ENCODE results near the gene IGSF6.
"Not testable (repeated sequence)": the region's sequence is repeated elsewhere in the genome, so short reads cannot be mapped to it uniquely, and the experiment has no call there.

The IGSF6 gene

DNA sequence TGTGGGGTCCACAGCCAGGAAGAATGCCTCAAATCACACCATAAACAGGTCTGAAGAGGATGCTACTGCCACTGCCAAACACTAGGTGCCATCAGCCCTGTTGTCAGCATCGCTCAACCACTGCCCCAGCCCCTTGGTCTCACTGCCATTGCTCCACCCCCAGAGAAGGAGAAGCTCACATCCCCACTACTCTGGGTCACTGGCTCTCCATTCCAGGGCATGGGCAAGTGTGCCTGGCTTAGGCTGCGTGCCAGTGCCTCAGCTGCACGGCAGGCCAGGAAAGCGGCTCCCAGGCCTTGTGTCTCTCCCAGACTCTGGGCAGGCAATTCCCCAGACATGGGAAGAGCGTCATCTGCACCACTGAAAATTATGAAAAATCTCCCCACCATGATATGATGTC, 1.2 kb upstream of the IGSF6 start:
- DNase-seq (ENCODE audit: low spot score), result no peak

DNA sequence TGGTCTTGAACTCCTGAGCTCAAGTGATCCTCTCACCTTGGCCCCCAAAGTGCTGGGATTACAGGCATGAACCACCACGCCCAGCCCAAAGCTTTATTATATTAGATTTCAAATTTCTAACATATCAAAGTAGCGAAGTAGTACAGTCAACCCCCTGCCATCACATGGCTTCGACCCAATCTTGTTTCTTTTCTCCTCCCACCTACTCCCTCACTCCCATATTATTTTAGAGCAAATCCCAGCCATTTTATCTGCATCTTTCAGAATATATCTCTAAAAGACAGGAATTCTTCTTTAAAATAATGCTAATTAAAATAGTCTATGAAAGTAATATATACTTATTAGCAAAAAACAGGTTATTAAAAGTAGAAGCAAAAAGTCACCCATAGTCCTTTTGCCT, 893 bp downstream of the IGSF6 start:
- no peak for DNase-seq (ENCODE audit: low spot score)

DNA sequence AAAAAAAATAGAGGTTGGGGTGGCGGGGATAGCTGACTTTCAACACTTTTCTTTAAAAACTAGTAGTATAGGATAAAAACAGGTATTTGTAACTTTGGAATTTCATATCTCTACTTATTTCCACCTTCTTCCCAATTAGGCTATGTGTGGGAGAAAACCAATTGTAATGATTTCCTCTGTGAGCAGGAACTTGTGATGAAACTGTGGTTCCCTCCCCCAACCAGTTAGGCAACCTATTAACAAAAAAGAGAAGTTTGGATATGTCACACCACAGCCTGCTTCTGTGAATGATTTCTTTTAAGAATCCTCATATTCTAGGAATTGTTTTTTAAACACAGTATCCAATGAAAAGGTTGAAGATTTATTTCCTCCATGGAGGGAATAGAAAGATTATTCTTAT, 1.9 kb downstream of the IGSF6 start:
- DNase-seq (ENCODE audit: low spot score), result peak; percentile 50

DNA sequence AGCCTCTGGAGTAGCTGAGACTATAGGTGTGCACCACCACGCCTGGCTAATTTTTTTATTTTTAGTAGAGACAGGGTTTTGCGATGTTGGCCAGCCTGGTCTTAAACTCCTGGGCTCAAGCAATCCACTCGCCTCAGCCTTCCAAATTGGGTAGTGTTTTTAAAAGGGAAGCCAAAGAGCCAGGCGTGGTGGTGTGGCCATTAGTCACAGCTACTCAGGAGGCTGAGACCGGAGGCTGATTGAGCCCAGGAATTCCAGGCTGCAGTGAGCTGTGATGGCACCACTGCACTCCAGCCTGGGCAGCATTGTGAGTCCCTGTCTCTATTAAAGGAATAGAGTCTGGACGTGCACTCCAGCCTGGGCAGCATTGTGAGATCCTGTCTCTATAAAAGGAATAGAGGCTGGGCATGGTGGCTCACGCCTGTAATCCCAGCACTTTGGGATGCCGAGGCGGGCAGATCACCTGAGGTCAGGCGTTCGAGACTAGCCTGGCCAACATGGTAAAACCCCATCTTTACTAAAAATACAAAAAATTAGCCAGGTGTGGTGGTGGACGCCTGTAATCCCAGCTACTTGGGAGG, 2.5 kb downstream of the IGSF6 start:
- not testable (repeated sequence) for DNase-seq (ENCODE audit: low spot score)

DNA sequence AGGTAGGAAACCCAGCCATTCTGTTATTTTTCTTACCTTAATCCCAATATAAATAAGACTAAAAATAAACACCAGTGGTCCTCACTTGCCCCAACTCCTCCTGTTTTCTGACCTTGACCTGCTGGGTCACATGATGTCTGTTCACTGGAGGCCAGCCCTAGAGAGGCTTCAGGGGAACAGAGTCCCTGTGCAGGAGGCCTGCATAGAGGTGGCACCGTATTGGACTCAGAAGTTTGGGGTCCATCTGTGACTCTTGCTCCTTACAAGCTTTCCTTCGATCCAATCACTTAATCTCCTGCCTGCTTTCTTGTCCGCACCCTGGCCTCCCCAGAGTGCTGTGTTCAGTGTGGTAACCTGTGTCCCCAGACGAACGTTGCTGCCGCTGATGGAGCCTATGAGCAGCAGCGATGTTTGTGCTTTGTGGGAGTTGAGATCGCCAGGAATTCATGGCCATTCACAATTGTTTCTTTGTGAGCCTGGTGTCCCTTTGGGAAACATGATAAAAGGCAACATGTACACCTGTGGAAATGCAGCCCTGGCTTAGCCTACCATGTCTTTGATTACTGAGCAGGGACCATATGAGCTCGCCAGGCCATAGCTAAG, 4.7 kb downstream of the IGSF6 start:
- no peak for DNase-seq (ENCODE audit: low spot score)

DNA sequence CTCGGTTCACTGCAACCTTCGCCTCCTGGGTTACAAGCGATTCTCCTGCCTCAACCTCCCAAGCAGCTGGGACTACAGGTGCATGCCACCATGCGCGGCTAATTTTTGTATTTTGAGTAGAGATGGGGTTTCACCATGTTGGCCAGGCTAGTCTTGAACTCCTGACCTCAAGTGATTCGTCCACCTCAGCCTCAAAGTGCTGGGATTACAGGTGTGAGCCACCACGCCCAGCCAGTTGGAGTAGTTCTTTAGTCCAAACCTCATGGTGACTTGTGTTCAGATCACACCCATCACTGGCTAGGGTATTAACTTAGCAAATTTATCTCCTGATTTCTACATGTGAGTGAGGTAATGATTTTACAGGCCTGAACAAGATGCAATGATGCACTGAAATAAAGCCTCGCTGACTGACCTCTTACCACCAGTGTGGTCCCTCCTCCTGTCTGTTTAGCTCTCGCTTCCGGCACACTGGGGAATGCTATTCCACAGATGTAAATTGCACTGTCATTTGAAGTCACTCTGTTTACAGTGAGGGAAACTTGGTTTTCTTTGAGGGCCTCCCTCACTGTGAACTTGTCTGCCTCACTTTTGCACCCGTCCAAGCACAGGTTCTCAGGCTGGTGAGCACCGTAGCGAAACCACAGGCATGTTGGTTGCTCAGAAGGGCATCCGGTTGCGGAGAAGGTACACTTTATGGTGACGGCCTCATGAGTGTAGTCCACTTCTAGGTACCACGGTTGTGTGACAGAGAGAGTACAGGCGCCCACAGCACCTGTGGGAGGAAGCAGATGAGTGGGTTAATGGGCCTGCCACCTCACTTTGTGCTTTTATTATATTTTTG, 5.5 kb downstream of the IGSF6 start:
- no peak for DNase-seq (ENCODE audit: low spot score)

DNA sequence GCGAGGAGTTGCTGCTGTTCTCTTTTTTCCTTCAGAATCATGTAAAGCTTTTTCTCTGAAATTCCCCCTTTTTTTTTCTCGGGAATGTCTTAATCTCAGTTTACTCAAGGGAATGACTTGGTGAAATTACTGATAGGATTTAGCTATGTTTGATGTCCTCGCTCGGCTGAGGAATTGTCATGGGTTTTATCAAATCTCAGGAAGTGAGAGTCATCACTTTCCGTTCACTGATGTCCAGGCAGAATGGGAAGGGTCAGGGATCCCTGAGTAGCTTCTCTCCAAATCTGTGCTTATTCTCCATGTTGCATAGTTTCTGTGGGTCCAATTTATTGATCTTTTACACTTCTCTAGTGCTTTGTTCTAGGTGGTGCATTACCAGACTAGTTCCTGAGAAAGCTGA, 6.3 kb downstream of the IGSF6 start:
- no peak for DNase-seq (ENCODE audit: low spot score)

DNA sequence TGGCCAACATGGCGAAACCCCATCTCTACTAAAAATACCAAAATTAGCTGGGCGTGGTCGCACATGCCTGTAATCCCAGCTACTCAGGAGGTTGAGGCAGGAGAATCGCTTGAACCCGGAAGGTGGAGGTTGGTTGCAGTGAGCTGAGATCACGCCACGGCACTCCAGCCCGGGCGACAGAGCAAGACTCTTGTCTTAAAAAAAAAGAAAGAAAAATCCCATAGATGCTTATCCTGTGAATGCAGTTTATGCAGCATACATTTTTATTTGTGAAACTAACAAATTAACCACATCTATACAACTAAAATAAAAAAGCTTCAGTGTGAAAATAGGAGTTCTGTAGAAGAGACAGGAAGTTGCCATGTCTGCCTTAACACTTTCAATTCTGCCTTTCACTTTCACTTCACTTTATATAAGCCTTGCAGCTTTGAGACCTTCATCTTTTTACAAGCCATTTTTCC, 7.1 kb downstream of the IGSF6 start:
- peak; percentile 19 for DNase-seq (ENCODE audit: low spot score)

DNA sequence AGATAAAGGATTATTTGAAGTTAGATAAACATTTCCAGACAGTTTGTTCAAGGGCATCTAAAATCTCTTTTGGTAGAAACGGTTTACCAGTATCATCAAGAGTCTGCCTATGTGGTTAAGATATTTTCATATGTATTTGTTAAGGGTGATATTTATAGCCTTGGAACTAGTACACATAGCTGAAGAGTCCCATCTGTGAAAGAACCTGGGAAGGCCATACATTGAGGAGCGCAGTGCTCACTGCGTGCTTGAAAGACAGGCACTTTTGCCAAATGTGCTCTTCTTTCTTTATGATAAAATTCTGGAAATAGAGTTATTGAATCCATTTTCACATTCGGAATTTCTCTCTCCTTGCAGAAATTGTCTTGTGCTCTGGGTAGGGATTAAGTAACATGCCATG, 7.7 kb downstream of the IGSF6 start:
- DNase-seq (ENCODE audit: low spot score), result no peak

DNA sequence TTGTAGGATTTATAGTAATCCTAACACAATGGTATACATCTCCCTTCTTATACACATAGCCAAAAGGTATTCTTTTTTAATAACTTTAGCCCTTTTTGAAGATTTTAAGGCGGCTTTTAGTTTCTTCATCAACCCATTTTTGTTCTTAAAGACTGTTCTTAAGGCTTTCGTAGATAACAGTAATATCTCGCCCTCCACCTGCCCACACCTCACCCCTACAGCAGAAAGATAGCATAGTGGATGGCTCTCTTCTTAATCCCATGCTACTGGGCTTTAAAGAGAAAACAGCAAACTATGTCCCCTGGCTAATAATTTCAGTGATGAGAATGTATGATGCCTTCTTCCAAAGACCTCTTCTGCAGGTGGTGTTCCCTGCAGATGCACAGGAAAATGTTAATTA, 8.6 kb downstream of the IGSF6 start:
- no peak for DNase-seq (ENCODE audit: low spot score)

DNA sequence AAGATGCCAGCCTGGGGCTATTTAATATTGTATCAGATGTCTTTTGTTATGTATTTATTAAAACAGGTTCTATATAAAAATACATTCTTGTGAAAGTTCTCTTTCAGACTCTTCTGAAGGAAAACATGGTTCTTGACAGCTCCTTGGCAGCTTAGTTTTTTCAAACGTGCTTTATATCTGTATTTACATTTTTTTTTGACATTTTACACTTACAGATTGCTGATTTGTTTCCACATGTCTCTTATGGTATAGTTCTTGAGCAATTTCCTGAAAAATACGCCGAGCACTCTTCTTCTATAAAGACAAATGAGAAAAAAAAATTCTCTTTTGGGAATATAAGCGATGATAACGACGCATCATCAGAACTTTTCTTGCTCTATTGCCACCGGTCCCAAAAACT, 9.5 kb downstream of the IGSF6 start:
- DNase-seq (ENCODE audit: low spot score), result no peak

DNA sequence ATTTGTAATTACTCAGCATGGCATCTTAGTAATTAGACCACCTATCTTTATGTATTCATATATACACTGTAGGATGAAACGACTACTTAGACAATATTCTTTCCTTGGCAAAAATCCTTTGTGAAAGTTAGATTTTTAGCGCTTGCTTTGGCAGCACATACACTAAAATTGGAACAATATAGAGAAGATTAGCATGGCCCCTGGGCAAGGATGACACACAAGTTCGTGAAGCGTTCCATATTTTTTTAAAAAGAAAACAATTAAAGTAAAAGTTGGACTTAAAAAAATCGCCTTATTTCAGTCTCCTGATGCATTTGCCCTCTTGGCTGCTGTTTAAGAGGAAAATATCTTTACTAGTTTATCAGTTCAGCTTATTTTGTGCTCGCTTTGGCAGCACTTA, 10.5 kb downstream of the IGSF6 start:
- no peak for DNase-seq (ENCODE audit: low spot score)

DNA sequence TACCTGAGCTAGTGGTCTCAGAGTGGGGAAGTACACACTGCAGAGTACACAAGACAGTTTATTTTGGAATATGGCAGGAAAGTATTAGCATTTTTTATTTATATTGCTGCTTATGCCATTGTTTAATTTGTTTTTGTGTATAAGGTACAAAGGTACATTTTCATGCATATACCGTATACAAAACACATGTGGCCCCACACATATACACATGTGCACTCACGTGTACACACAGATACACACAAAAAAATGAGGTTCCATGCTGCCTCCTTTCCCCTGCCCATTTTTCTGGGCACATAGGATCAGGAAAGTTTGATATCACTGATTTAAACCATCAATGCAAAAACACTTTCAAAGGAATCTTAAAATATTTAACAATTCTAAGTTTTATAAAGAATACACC, 12.9 kb downstream of the IGSF6 start:
- no peak for DNase-seq (ENCODE audit: low spot score)

DNA sequence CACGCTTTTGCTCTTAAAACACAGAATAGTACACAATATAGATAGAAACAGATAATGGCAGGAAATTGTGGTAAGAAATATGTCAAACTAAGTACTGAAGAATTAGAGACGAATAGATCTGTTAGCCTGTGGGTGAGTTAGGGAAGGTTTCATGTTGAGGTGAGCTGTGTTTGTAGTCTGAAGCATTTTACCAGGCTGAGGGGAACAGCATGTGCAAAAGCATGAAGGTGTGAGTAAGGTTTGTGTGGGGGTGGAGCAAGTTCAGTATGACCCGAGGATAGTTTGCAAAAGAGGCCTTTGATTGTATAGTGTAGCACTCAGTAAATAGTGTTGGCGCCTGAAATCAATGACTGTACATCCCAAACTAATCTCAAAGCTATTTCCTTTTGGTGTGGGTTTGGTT, 13.8 kb downstream of the IGSF6 start:
- peak; percentile 56 for DNase-seq (ENCODE audit: low spot score)

DNA sequence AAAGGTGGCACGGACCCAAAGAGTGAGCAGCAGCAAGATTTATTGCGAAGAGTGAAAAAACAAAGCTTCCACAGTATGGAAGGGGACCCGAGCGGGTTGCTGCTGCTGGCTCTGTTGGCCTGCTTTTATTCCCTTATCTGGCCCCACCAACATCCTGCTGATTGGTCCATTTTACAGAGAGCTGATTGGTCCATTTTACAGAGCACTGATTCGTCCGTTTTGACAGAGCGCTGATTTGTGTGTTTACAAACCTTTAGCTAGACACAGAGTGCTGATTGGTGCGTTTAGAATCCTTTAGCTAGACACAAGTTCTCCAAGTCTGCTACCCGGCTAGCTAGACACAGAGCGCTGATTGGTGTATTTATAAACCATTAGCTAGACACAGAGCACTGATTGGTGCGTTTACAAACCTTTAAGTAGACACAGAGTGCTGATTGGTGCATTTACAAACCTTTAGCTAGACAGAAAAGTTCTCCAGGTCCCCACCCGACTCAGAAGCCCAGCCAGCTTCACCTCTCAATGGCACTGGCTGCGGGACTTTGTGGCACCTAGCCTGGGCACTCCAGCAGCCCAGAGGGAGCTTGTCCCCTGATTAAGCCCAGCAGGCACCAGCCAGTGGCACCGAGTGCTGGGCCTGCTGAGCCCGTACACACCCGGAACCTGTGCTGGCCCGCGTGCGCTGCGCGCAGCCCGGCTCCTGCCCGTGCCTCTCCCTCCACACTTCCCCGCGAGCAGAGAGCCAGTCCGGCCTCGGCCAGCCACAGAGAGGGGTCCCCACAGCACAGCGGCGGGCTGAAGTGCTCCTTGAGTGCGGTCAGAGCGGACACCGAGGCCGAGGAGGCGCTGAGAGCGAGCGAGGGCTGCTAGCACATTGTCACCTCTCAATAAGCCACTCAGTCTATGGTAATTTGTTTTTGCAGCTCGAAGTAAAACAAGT, 15.1 kb downstream of the IGSF6 start:
- no peak for DNase-seq (ENCODE audit: low spot score)

DNA sequence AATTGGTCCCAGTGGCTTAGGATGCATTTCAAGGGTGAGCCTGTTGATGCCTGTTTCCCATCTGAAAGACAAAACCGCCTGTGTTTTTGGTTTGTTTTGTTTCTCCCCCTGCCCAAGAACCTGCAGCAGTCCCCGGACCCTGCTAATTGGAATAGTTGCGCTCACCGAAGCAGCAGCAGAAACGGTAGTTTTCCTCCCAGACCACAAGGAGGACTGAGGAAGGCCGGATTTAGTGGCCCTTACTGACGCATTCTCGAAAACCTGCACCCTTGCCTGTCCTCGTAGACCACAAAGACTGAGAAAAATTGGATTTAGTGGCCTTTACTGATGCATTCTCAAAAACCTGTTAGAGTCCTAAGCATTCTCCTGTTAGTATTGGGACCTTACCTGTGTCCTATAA, 16.7 kb downstream of the IGSF6 start:
- not testable (repeated sequence) for DNase-seq (ENCODE audit: low spot score)

DNA sequence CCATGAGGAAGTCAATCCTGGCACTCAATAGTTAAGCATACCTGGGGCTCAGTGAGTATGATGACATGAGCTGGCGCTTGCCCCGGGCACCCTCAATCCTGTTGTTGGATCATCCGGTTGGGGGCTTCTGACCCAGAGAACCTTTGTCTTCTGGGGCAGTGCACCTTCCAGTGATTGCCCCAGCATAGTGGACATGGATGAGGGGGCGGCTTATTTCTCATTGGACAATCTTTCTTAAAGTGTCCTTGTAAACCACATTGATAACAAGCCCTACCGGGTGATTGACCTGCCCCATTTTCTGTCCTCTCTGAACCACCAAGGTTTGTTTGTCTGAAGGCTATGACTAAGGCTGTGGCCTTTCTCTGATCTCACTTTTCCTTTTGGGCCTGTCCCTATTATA, 18.2 kb downstream of the IGSF6 start:
- no peak for DNase-seq (ENCODE audit: low spot score)

DNA sequence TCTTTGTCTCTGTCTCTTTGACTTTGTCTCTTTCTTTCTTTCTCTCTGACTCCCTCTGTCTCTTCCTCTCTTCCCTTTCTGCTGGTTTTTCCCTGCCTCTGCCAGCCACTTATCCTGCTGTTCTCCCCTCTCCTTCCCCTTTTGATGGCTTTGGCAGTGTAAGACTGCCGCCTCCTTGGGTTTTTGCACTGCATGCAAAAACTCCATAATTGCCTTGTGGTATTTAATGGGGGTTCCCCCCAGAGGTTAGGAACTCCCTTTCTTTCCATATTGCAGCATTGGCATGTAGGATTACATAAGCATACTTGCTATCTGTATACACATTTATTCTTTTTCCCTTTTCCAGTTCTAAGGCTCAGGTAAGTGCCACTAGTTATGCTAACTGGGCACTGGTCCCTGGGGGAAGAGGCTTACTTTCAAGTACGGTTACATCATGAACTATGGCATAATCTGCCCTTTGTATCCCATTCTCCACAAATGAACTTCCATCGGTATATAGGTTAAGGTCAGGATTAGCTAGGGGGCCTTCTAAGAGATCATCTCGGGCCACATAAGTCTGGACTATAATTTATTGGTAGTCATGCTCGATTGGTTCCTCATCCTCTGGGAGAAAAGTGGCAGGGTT, 20.3 kb downstream of the IGSF6 start:
- DNase-seq (ENCODE audit: low spot score), result not testable (repeated sequence)

DNA sequence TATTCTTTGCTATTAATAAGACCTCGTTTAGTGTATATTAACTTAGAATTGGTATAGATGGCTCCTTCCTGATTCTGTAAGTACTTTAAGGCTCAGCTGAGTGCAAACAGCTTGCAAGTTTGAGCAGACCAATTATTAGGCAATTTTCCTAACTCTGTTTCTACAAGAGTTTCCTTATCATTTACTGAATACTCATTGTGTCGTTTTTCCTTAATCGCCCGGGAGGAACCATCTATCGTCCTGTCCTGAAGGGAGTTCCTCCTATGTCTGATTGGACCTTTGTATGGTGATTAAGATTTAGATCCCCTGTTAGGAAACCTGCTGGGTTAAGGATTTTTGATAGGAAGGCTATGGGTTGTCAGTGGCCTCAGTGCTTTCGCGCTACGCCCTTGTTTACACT, 21.0 kb downstream of the IGSF6 start:
- DNase-seq (ENCODE audit: low spot score), result not testable (repeated sequence)

DNA sequence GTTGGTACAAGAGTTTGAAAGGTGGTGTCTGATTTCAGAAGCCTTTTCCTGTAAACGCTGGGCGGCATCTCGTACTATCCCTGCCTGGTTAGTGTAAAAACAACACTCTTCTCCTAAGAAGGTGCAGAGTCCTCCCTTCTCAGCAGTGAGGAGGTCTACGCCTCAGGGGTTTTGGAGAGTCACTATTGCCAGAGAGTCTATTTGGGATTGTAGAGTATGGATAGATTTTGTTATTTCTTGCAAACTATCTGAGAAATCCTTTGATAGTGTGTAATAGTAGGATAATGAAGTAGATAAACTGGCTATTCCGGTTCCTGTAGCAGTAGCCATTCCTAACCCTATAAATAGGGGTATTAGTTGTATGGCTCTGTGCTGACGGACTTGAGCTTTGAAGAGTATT, 21.5 kb downstream of the IGSF6 start:
- not testable (repeated sequence) for DNase-seq (ENCODE audit: low spot score)

DNA sequence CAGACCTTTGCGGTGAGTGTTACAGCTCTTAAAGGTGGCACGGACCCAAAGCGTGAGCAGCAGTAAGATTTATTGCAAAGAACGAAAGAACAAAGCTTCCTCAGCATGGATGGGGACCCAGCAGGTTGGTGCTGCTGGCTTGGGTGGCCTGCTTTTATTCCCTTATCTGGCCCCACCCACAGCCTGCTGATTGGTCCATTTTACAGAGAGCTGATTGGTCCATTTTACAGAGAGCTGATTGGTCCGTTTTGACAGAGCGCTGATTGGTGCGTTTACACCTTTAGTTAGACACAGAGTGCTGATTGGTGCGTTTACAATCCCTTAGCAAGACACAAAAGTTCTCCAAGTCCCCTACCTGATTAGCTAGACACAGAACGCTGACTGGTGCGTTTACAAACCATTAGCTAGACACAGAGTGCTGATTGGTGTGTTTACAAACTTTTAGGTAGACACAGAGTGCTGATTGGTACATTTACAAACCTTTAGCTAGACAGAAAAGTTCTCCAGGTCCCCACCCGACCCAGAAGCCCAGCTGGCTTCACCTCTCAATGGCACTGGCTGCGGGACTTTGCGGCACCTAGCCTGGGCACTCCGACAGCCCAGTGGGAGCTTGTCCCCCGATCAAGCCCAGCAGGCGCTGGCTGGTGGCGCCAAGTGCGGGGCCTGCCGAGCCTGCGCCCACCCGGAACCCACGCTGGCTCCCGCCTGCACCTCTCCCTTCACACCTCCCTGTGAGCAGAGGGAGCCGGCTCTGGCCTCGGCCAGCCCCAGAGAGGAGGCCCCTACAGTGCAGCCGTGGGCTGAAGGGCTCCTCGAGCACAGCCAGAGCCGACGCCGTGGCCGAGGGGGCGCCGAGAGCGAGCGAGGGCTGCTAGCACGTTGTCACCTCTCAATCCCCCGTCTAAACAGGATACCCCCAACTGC, 22.5 kb downstream of the IGSF6 start:
- not testable (repeated sequence) for DNase-seq (ENCODE audit: low spot score)
